Glomerular visceral epithelial cell (primary cell): ENCODE data around the gene SLC38A2.
A peak's percentile ranks its signal among the peaks of the same experiment; 100 is the strongest.
"Not testable (repeated sequence)": the region's sequence is repeated elsewhere in the genome, so short reads cannot be mapped to it uniquely, and the experiment has no call there.

Experiments
- DNase-seq: peaks from one replicate; pipeline ENCODE4 v3.0.0-alpha.2; 2016; ENCODE audit errors: extremely low spot score

The SLC38A2 gene

DNA sequence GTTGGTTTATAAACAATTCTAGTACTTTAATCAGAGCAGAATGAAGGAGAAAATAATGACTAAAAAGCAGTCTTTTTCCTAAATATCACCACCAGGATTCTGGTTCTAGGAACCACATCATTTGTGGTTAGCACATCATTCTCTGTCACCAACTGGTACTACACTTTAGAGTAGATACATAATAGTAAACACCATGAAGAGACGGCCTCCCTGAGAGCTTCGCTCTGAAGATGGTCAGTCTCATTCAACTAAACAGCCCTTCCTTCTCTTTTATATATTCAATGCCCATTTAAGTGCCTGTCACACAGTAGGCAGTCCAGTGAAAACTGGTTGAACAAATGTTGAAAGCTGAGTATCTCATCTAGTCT is 10.9 kb downstream of the SLC38A2 start:
- no peak for DNase-seq

- DNase-seq = no peak
Observed at GRCh38 chr12:46360908-46361666, 11.5 kb downstream of the SLC38A2 start.

DNA sequence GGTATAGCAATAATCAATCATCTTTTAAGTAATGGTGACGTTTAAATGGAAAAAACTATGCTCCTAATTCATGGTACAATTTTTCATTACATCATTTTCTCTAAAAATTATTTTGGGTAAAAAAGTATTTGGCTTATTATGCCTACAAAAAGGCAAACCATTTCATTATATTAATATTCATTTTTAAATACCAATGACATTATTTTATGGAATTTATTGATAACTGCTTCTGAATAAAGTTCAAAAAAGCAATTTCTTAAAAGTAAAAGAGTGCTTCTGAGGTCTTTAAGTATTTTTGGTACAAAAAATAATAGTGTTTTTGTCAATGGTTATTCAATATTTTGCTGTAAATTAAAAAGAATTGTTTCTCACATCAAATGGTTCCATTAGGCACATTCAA is 12.2 kb downstream of the SLC38A2 start:
- no peak for DNase-seq

DNA sequence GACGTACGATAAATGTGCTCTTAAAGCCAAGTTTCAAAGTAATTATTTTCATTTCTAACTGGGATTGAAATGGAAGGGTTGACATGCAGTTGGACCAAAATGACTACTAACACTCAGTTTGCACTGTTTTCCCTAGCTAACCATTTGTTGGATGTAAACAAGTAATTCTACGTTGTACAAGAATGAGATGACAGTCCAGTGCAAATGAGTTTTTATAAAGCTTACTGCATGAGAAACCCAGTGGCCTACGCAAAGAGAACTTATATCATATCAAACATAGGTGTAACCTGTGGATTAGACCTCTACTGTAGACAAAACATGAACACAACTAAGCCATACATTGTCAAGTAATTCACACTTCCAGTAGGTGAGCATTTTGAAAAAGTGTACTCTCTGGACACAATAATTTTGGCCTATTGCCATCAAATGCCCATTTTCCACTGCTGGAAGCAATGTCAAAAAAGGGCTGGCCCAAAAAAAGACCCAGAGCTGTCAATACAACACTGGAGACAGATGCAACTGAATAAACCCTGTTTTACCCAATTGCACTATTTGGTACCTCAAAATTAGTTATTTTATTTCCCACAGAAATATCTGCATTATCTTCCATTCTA is 12.8 kb downstream of the SLC38A2 start:
- no peak for DNase-seq

- no peak for DNase-seq
Observed at GRCh38 chr12:46358791-46359666, 13.5 kb downstream of the SLC38A2 start.

DNA sequence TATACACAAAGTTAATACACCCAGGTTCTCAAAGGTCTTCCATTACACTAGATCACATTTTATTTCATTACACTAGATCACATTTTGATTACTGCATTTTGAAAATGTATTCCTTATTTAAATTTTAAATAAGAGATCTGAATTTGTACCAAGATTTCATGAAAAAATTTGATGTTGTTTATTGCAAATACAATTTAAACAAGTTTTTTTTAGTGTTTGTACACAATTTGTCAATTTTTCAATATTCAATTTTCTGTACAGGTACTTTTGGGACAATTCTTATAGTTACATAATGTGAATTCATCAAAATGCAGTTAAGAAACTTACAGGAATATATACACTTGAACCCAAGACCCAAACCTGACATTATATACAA is 14.3 kb downstream of the SLC38A2 start:
- no peak for DNase-seq

- DNase-seq = peak; percentile 30
Observed at GRCh38 chr12:46357438-46358324, 14.9 kb downstream of the SLC38A2 start.

DNA sequence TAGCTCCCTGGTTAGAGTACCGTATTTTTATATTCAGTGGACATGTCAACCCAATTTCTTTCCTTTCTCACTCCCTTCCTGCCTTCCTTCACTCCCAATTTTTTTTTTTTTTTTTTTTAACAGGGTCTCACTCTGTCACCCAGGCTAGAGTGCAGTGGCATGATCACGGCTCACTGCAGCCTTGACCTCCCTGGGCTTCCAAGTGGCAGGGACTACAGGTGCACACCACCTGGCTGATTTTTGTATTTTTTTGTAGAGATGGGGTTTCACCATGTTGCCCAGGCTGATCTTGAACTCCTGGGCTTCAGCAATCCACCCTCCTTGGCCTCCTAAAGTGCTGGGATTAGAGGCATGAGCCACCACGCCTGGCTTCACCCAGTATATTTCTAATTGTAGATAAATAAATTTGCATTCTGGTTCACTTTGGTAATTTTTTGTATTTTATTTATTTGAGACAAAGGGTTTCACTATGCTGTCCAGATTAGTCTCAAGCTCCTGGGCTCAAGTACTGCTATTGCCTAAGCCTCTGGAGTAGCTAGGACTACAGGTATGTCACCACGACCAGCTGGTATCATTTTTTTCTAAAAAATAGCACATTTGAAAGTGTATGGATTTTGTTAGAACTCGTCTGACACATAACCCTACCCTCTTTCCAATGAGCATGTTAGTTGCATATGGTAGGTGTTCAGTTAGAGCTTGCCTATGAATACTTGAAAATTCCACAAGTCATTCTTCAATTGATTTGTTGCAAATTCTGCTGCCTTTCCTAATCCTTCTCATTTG is 15.7 kb downstream of the SLC38A2 start:
- DNase-seq = no peak

DNA sequence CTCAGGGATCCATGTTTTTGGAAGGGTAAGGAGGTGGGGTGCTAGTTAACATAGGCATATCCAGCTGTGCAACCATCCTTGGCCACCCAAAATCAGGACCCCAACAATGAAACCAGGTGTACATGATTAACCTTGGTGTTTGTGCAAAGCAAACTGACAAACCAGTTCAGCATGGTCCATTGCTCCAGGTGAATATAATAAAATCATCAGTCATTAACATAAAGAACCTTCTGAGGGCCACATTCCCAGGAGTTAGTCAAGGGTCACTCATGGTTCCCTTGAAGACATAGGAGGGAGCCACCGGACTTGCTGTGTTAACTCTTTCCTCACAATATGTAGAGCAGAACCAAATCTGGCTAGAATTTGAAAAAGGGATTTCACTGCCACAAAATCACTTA is 17.8 kb downstream of the SLC38A2 start:
- DNase-seq = no peak

- no peak for DNase-seq
Observed at GRCh38 chr12:46354111-46354801, 18.3 kb downstream of the SLC38A2 start.

GRCh38 chr12:46351886-46352650 is 20.5 kb downstream of the SLC38A2 start:
- DNase-seq = no peak

DNA sequence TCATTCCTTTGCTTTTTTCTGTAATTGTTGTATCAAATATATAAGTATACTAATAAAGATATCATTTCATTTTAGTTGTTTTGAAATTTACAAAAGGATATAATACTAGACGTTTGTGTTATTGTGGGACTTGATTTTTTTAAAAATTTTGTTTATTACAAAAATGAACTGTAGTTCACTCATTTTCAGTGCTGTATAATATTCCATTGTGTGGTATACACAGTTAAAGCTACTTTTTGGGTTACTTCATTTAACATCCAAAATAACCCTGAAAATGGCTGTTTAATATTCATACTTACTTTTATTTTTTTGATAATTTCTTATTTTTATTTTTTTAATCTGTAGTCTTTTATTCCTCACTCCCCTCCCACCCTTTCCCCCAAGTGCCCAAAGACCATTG is 21.4 kb downstream of the SLC38A2 start:
- no peak for DNase-seq

DNA sequence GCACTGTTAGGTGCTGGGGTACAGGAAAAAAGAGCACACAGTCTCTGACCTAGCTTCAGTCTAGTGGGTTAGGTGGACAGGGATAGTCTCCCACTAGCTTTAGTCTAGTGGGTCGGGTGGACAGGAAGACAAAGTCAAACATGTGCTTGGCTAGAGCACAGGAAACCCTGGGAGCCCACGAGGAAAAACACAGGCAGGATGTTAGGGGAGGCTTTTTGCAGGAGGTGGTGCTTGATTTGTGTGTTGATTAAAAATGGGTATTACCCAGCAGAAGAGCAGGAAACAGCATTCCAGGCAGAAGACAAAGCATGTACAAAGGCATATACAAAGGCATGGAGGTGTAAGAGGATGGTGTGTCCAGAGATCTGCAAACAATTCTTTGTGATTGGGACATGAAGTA is 23.3 kb downstream of the SLC38A2 start:
- DNase-seq = no peak

GRCh38 chr12:46343118-46343852 is 29.3 kb downstream of the SLC38A2 start:
- no peak for DNase-seq

- DNase-seq = no peak
Observed at GRCh38 chr12:46342562-46343033, 30.0 kb downstream of the SLC38A2 start.

- no peak for DNase-seq
Observed at GRCh38 chr12:46339051-46339450, 33.5 kb downstream of the SLC38A2 start.

- DNase-seq = peak; percentile 37
Observed at GRCh38 chr12:46332260-46332659, 40.3 kb downstream of the SLC38A2 start.

GRCh38 chr12:46325075-46325474 is 47.5 kb downstream of the SLC38A2 start:
- not testable (repeated sequence) for DNase-seq

DNA sequence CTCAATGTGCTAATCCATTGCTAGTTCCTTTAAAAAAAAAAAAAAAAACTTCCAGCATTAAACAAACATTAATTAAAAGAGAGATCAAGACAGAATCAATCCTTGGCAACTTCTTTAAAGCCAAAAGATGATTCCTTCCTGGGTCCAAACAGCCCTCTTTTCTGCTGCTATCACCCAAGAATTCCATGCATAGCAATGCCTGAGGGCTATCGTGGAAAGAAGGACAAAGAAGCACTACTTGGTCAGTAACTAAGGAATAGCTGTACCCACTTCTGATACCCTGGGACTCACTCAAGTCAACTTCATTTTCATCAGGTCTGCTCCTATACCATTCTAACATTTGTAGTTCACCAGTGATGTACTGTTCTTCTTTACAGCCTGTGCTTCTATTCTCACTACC is 51.8 kb downstream of the SLC38A2 start:
- DNase-seq = no peak
